GM12878 (cell line): ENCODE measurements around the gene DUSP7. TPM values are rescaled to one million over a fixed set of nuclear protein-coding genes. Genes with fewer than 3 reads are reported as not detected.

Experiments
- ATAC-seq: fragments of 200-7000 bp; cut with Tn5 transposase; 3 replicates; pipeline ENCODE4 v1.9.1; 2020; ENCODE audit warnings: mild to moderate bottlenecking, moderate library complexity
- BruUV-seq: library from RNA; stranded (reverse); fragments of 400-500 nt; replicated peaks from 2 replicates; lab custom pipeline; 2021; lab: Mats Ljungman, UMichigan
- CTCF ChIA-PET: fragments of 300-600 bp; sonication (Branson Sonifier 250); formaldehyde crosslinking; extraction: SDS; loops from one replicate; lab custom pipeline; 2021; ENCODE audit warnings: inconsistent platforms; lab: Yijun Ruan, JAX
- POLR2A ChIA-PET: fragments of 350-600 bp; formaldehyde crosslinking; extraction: SDS; loops from one replicate; lab custom pipeline; 2021; ENCODE audit warnings: inconsistent platforms; lab: Charles Lee
- RAD21 ChIA-PET: fragments of 300-600 bp; sonication (Branson Sonifier 250); formaldehyde crosslinking; loops from one replicate; lab custom pipeline; 2023; ENCODE audit warnings: antibody characterized with exemption; ENCODE audit not compliant: unreplicated experiment; lab: Charles Lee
- SMC1A ChIA-PET: fragments of 300-600 bp; sonication (Branson Sonifier 250); formaldehyde crosslinking; loops from one replicate; lab custom pipeline; 2023; ENCODE audit not compliant: unreplicated experiment, uncharacterized antibody; lab: Charles Lee
- DNase-seq: peaks from one replicate; pipeline ENCODE4 v3.0.0-alpha.2; 2011; ENCODE audit warnings: low read depth, low spot score
- FAIRE-seq: peaks from 3 replicates; lab custom pipeline; 2011; peaks lifted over from hg19 to GRCh38; lab: Jason Lieb, UNC
- H2AFZ ChIP-seq: 2 replicates; pipeline ENCODE4 v1.6.0; 2011; ENCODE audit warnings: low read depth, low read length, control low read depth; ENCODE audit not compliant: control insufficient read depth
- H3K27ac ChIP-seq: 2 replicates; pipeline ENCODE4 v1.5.1; 2011; ENCODE audit warnings: control low read depth; ENCODE audit not compliant: control insufficient read depth, insufficient read depth
- H3K27me3 ChIP-seq, 2 experiments: replicated peaks in 1 of 2; 2 replicates each; pipeline versions ENCODE4 v1.6.0 to v1.6.1; 2011; ENCODE audit warnings: low read length in 1 of 2; ENCODE audit not compliant: control insufficient read depth in 2 of 2, insufficient read depth in 2 of 2
- H3K36me3 ChIP-seq, 2 experiments: 2 replicates each; pipeline ENCODE4 v1.5.1; 2011; ENCODE audit warnings: low read length in 1 of 2; ENCODE audit not compliant: control insufficient read depth in 2 of 2, insufficient read depth in 2 of 2
- H3K4me1 ChIP-seq: 2 replicates; pipeline ENCODE4 v1.6.1; 2011; ENCODE audit warnings: mild to moderate bottlenecking, low read length, moderate library complexity, mixed read lengths; ENCODE audit not compliant: control insufficient read depth, insufficient read depth
- H3K4me2 ChIP-seq: 2 replicates; pipeline ENCODE4 v1.6.0; 2011; ENCODE audit warnings: control low read depth; ENCODE audit not compliant: control insufficient read depth, insufficient read depth
- H3K4me3 ChIP-seq: fragments of 200-600 bp; sonication (generic); 2 replicates; pipeline ENCODE4 v1.5.1; 2016
- H3K79me2 ChIP-seq: 2 replicates; pipeline ENCODE4 v1.6.0; 2011; ENCODE audit warnings: low read length; ENCODE audit not compliant: control insufficient read depth, insufficient read depth
- H3K9ac ChIP-seq: 2 replicates; pipeline ENCODE4 v1.8.0; 2011; ENCODE audit warnings: low read length, control low read depth, mixed read lengths; ENCODE audit not compliant: control insufficient read depth, insufficient read depth
- H3K9me3 ChIP-seq: replicated peaks from 3 replicates; pipeline ENCODE4 v1.5.1; 2011; ENCODE audit warnings: mild to moderate bottlenecking, low read length; ENCODE audit not compliant: control insufficient read depth, insufficient read depth
- H4K20me1 ChIP-seq: 2 replicates; pipeline ENCODE4 v1.6.0; 2011; ENCODE audit not compliant: control insufficient read depth, insufficient read depth
- BMI1 ChIP-seq: fragments of 450-650 bp; IDR thresholded peaks from 2 replicates; pipeline ENCODE4 v1.6.1; 2016; ENCODE audit warnings: mild to moderate bottlenecking, moderate library complexity, borderline replicate concordance
- CBFB ChIP-seq: IDR thresholded peaks from 2 replicates; pipeline ENCODE4 v1.6.1; 2016; ENCODE audit warnings: antibody characterized with exemption, low read depth
- CBX3 ChIP-seq: fragments of 200-600 bp; sonication (generic); IDR thresholded peaks from 2 replicates; pipeline ENCODE4 v1.6.1; 2016; ENCODE audit warnings: low read depth, borderline replicate concordance
- EGR1 ChIP-seq, 2 experiments: IDR thresholded peaks; 1 replicate in 1 of 2; 2 replicates in 1 of 2; pipeline ENCODE4 v1.6.1; 2011 to 2012; ENCODE audit warnings: low read depth in 2 of 2, low read length in 2 of 2, borderline replicate concordance in 1 of 2, mild to moderate bottlenecking in 1 of 2, moderate library complexity in 1 of 2
- KDM1A ChIP-seq: fragments of 200-600 bp; sonication (generic); IDR thresholded peaks from 2 replicates; pipeline ENCODE4 v1.6.1; 2016; ENCODE audit warnings: borderline replicate concordance
- LARP7 ChIP-seq: fragments of 450-650 bp; IDR thresholded peaks from 2 replicates; pipeline ENCODE4 v1.6.1; 2017; ENCODE audit warnings: mild to moderate bottlenecking
- MYC ChIP-seq: IDR thresholded peaks from 2 replicates; pipeline ENCODE4 v1.6.1; 2011; ENCODE audit warnings: mild to moderate bottlenecking, low read length, moderate library complexity, inconsistent platforms; ENCODE audit not compliant: insufficient read depth, insufficient replicate concordance, insufficient read length, severe bottlenecking
- POLR2AphosphoS5 ChIP-seq: IDR thresholded peaks from 2 replicates; pipeline ENCODE4 v1.6.1; 2011; ENCODE audit warnings: mild to moderate bottlenecking, low read length, inconsistent platforms
- RBBP5 ChIP-seq: fragments of 200-600 bp; sonication (generic); conservative IDR thresholded peaks from 2 replicates; pipeline ENCODE4 v1.6.1; 2016
- RUNX3 ChIP-seq: IDR thresholded peaks from 2 replicates; pipeline ENCODE4 v1.6.1; 2012; ENCODE audit warnings: low read length, inconsistent platforms
- SP1 ChIP-seq: IDR thresholded peaks from one replicate; pipeline ENCODE4 v1.6.1; 2011; ENCODE audit warnings: low read depth, low read length
- STAT3 ChIP-seq: IDR thresholded peaks from 2 replicates; pipeline ENCODE4 v1.6.1; 2011; ENCODE audit warnings: low read depth, low read length, improper control_type of control experiment
- ZNF217 ChIP-seq: fragments of 450-650 bp; IDR thresholded peaks from 2 replicates; pipeline ENCODE4 v1.6.1; 2017; ENCODE audit warnings: antibody characterized with exemption, mild to moderate bottlenecking
- ZNF687 ChIP-seq: fragments of 450-650 bp; IDR thresholded peaks from 2 replicates; pipeline ENCODE4 v1.6.1; 2017; ENCODE audit warnings: mild to moderate bottlenecking, moderate library complexity
- WGBS: methylation state at CpG from one replicate; pipeline ENCODE4 v1.1.6; 2016; ENCODE audit warnings: low lambda C conversion rate; ENCODE audit not compliant: insufficient replicate concordance, insufficient coverage; ENCODE audit errors: missing lambda C conversion rate; 5-methylcytosine and 5-hydroxymethylcytosine counted together
- in situ Hi-C: fragments of 300-500 bp; cut with MboI; formaldehyde crosslinking; loops from 9 replicates; pipeline ENCODE4 v1.14.3; 2018; ENCODE audit warnings: mixed read lengths
- intact Hi-C: fragments of 100-400 bp; cut with micrococcal nuclease; formaldehyde crosslinking; loops from one replicate; pipeline ENCODE4 v1.14.2; 2022; ENCODE audit not compliant: unreplicated experiment
- polyA plus RNA-seq, 11 experiments: library from polyadenylated mRNA; depleted of rRNA in 4 of 11; unstranded in 6 of 11; stranded (reverse) in 5 of 11; fragments of >200 nt; fragmentation: Nextera tagmentation in 4 of 11; fragmentation: Illumina TruSeq in 1 of 11; extraction: Ambion mirVana in 4 of 11; extraction: Trizol in 1 of 11; gene quantifications; 1 replicate in 1 of 11; 2 replicates in 10 of 11; pipeline versions ENCODE4 v1.2.1 to v1.2.3, GENCODE V29; 2011 to 2016; ENCODE audit warnings: inconsistent platforms in 2 of 11, missing spikeins in 2 of 11, low read depth in 1 of 11
- total RNA-seq, 4 experiments: library from RNA; depleted of rRNA in 3 of 4; stranded (reverse); fragments of >200 nt in 3 of 4; fragmentation: Illumina TruSeq in 1 of 4; extraction: Trizol in 1 of 4; gene quantifications; 2 replicates each; pipeline versions ENCODE4 v1.2.1 to v1.2.3, GENCODE V29; 2013 to 2021
- TF ChIP-seq, protein P1 (sequence below), 3 experiments: IDR thresholded peaks in 2 of 3; conservative IDR thresholded peaks in 1 of 3; 2 replicates each; pipeline ENCODE4 v1.5.1; 2011; ENCODE audit warnings: low read depth in 3 of 3, low read length in 3 of 3, mild to moderate bottlenecking in 3 of 3, control low read depth in 2 of 3, moderate library complexity in 2 of 3, inconsistent platforms in 1 of 3, mixed read lengths in 1 of 3; ENCODE audit not compliant: control insufficient read depth in 2 of 3, insufficient read depth in 1 of 3; ENCODE audit errors: extremely low read depth in 1 of 3

The DUSP7 gene
- total and polyA plus RNA-seq, 10 of the 15 experiments (the other 5 are each of a cell fraction or from before 2014, with no cell fraction given): 0.73 to 17.0 (median 7.9) TPM

- WGBS: 89% methylated on average over 8 of the region's 8 CpGs
- ATAC-seq: peak; percentile 22
- peak; percentile 31 for FAIRE-seq
- Histone ChIP-seq H3K27me3 (no peaks in the 10 kb centered on the region), H3K4me1 (peaks cover 25% of the 10 kb centered on the region), H2AFZ (no peak overlapping the region; the same call in none of the 2 replicates), H3K4me3 (no peak overlapping the region), H3K9ac (peak overlapping the region; percentile 14; the same call in 1 of the 2 replicates), H3K36me3 (peaks cover 0 to 1% of the 10 kb centered on the region in 2 experiments; a peak in 2 of 4 replicates), H3K79me2 (no peaks in the 10 kb centered on the region), H3K27ac (peak overlapping the region; percentile 58), H3K4me2 (0 out of 2 replicates have a peak overlapping the region, but pooled peaks have one; percentile 12), H4K20me1 (no peaks in the 10 kb centered on the region), H3K9me3 (no peaks in the 10 kb centered on the region)
- in situ Hi-C loops (no loop called here), intact Hi-C loops (no loop called here)
- CTCF ChIA-PET: interaction anchor here (0.6 to 2.9 kb wide), 6 partner anchors 9 to 84 kb away, joined by 3 to 10 read pairs (median 4); no protein-coding TSS in a partner anchor
- no peak for DNase-seq
- RAD21 ChIA-PET: interaction anchor here (0.9 to 3.1 kb wide), 3 partner anchors 33 to 86 kb away, joined by 4 to 18 read pairs (median 4); no protein-coding TSS in a partner anchor
- SMC1A ChIA-PET: interaction anchor here (0.7 to 1.5 kb wide), 5 partner anchors 25 to 84 kb away, joined by 3 to 6 read pairs (median 3); no protein-coding TSS in a partner anchor
- BruUV-seq: no TSS peak
- POLR2A ChIA-PET: interaction anchor here (0.6 to 1.6 kb wide), 4 partner anchors 30 to 82 kb away, joined by 3 to 6 read pairs (median 4); no protein-coding TSS in a partner anchor
- TF ChIP-seq CBFB (no peak), ZNF687 (0 out of 2 replicates have a peak, but pooled peaks have one; percentile 9), LARP7 (no peak), ZNF217 (no peak), RBBP5 (no peak), RUNX3 (peak; percentile 32; the same call in 1 of the 2 replicates), SP1 (no peak), STAT3 (no peak), EGR1 (IDR thresholded peaks at IDR 0.05; ENCODE audit: borderline replicate concordance in 1 of 2, low read depth in 2 of 2, low read length in 2 of 2) (peak in 1 of 2 experiments; percentile 75; a peak in 2 of 3 replicates), POLR2AphosphoS5 (no peak), BMI1 (no peak), MYC (no peak), KDM1A (no peak), CBX3 (no peak)
- TF ChIP-seq, protein P1, sequence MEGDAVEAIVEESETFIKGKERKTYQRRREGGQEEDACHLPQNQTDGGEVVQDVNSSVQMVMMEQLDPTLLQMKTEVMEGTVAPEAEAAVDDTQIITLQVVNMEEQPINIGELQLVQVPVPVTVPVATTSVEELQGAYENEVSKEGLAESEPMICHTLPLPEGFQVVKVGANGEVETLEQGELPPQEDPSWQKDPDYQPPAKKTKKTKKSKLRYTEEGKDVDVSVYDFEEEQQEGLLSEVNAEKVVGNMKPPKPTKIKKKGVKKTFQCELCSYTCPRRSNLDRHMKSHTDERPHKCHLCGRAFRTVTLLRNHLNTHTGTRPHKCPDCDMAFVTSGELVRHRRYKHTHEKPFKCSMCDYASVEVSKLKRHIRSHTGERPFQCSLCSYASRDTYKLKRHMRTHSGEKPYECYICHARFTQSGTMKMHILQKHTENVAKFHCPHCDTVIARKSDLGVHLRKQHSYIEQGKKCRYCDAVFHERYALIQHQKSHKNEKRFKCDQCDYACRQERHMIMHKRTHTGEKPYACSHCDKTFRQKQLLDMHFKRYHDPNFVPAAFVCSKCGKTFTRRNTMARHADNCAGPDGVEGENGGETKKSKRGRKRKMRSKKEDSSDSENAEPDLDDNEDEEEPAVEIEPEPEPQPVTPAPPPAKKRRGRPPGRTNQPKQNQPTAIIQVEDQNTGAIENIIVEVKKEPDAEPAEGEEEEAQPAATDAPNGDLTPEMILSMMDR (IDR thresholded peaks at IDR 0.05 in 2 of 3, conservative IDR thresholded peaks at IDR 0.05 in 1 of 3; ENCODE audit: control insufficient read depth in 2 of 3, extremely low read depth in 1 of 3, insufficient read depth in 1 of 3, low read depth in 3 of 3, low read length in 3 of 3): no peak
Measured at GRCh38 chr3:52086976-52087663, 30.7 kb upstream of the DUSP7 start.
